Keratinocyte (primary cell): ENCODE data around the gene RBPJ. TPM values are rescaled to one million over a fixed set of nuclear protein-coding genes. Genes with fewer than 3 reads are reported as not detected.

Source experiments
- DNase-seq: peaks from one replicate; pipeline ENCODE4 v3.0.0-alpha.2; 2011; ENCODE audit warnings: low read depth, missing footprints, low spot score
- FAIRE-seq: peaks from 2 replicates; lab custom pipeline; 2011; peaks lifted over from hg19 to GRCh38; lab: Jason Lieb, UNC
- H2AFZ ChIP-seq: 2 replicates; pipeline ENCODE4 v1.6.0; 2012; ENCODE audit warnings: low read length, control low read depth, inconsistent platforms; ENCODE audit not compliant: control insufficient read depth
- H3K27ac ChIP-seq: 2 replicates; pipeline ENCODE4 v1.5.1; 2011; ENCODE audit warnings: low read length; ENCODE audit not compliant: control insufficient read depth, insufficient read depth
- H3K27me3 ChIP-seq: 3 replicates; pipeline ENCODE4 v1.6.0; 2011; ENCODE audit warnings: low read length; ENCODE audit not compliant: control insufficient read depth, insufficient read depth; ENCODE audit errors: extremely low read depth
- H3K36me3 ChIP-seq, 2 experiments: 2 replicates in 1 of 2; 3 replicates in 1 of 2; pipeline ENCODE4 v1.5.1; 2011; ENCODE audit warnings: low read length in 2 of 2, mild to moderate bottlenecking in 1 of 2; ENCODE audit not compliant: control insufficient read depth in 2 of 2, insufficient read depth in 2 of 2; ENCODE audit errors: extremely low read depth in 1 of 2
- H3K4me1 ChIP-seq: 3 replicates; pipeline ENCODE4 v1.5.1; 2011; ENCODE audit warnings: low read length; ENCODE audit not compliant: control insufficient read depth, insufficient read depth; ENCODE audit errors: extremely low read depth
- H3K4me2 ChIP-seq: 3 replicates; pipeline ENCODE4 v1.6.0; 2011; ENCODE audit warnings: low read depth, low read length; ENCODE audit not compliant: control insufficient read depth, insufficient read depth; ENCODE audit errors: extremely low read depth
- H3K4me3 ChIP-seq, 3 experiments: fragments of 200-600 bp in 1 of 3; sonication (generic) in 1 of 3; 2 replicates in 2 of 3; 3 replicates in 1 of 3; pipeline ENCODE4 v1.5.1; 2011 to 2016; ENCODE audit warnings: low read length in 3 of 3, mild to moderate bottlenecking in 3 of 3, control low read depth in 2 of 3, inconsistent platforms in 1 of 3, low read depth in 1 of 3, mixed read lengths in 1 of 3, mixed run types in 1 of 3, moderate library complexity in 1 of 3; ENCODE audit not compliant: control insufficient read depth in 2 of 3, insufficient read depth in 2 of 3; ENCODE audit errors: extremely low read depth in 1 of 3
- H3K79me2 ChIP-seq: 2 replicates; pipeline ENCODE4 v1.6.0; 2012; ENCODE audit warnings: low read length; ENCODE audit not compliant: control insufficient read depth, insufficient read depth
- H3K9ac ChIP-seq: 3 replicates; pipeline ENCODE4 v1.6.0; 2011; ENCODE audit warnings: low read length; ENCODE audit not compliant: control insufficient read depth, insufficient read depth; ENCODE audit errors: extremely low read depth
- H3K9me1 ChIP-seq: 3 replicates; pipeline ENCODE4 v1.6.0; 2011; ENCODE audit warnings: low read length; ENCODE audit not compliant: control insufficient read depth, insufficient read depth; ENCODE audit errors: extremely low read depth
- H3K9me3 ChIP-seq: 2 replicates; pipeline ENCODE4 v1.5.1; 2012; ENCODE audit warnings: low read depth, low read length; ENCODE audit not compliant: control insufficient read depth
- H4K20me1 ChIP-seq: 3 replicates; pipeline ENCODE4 v1.6.0; 2011; ENCODE audit warnings: low read length; ENCODE audit not compliant: control insufficient read depth, insufficient read depth; ENCODE audit errors: extremely low read depth
- EZH2 ChIP-seq: IDR thresholded peaks from one replicate; pipeline ENCODE4 v1.6.1; 2012; ENCODE audit warnings: inconsistent platforms, mild to moderate bottlenecking, low read length, moderate library complexity
- dilution Hi-C: fragments of 300-500 bp; cut with MboI; formaldehyde crosslinking; loops from one replicate; pipeline ENCODE4 v1.7.0; 2020; ENCODE audit warnings: low sequenced_read_pairs; ENCODE audit not compliant: extremely low pct_ligation_motif_present
- polyA plus RNA-seq, 5 experiments: library from polyadenylated mRNA; depleted of rRNA in 3 of 5; stranded (reverse) in 3 of 5; stranded (forward) in 1 of 5; unstranded in 1 of 5; fragments of >200 nt; gene quantifications; 1 replicate in 1 of 5; 2 replicates in 3 of 5; 3 replicates in 1 of 5; pipeline versions ENCODE4 v1.2.1 to v1.2.3, GENCODE V29; 2011 to 2012; ENCODE audit warnings: missing spikeins in 2 of 5, low read depth in 1 of 5, low replicate concordance in 1 of 5
- TF ChIP-seq, protein P1 (sequence below), 3 experiments: IDR thresholded peaks in 1 of 3; conservative IDR thresholded peaks in 1 of 3; optimal IDR thresholded peaks in 1 of 3; 2 replicates in 2 of 3; 3 replicates in 1 of 3; pipeline versions ENCODE3 to v1.5.1; 2011; ENCODE audit warnings: low read length in 3 of 3, mild to moderate bottlenecking in 3 of 3, moderate library complexity in 2 of 3, control low read depth in 1 of 3, inconsistent platforms in 1 of 3; ENCODE audit not compliant: insufficient read depth in 2 of 3; ENCODE audit errors: extremely low read depth in 1 of 3

Gene RBPJ
- polyA plus RNA-seq, 1 donor (not counting 4 experiments of a cell fraction or from before 2014, with no cell fraction given), result 38.0 TPM

DNA sequence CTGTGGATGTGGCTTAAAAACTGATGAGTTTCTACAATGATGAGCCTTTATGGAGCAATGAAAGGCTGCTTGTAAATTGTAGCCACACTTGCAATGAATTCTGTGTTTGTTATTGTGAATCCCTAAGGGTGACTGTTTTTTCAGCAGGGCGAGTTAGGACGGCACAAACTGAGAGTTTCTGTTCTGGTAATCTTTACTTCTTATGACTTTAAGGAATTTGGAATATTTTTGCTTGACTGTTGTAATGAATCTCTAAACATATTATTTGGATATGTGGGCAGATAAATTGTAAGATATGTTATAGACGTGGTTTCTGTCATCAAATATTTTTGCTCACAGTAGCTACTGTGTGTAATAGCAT is 22.2 kb downstream of the RBPJ start:
- peak overlapping the region; percentile 75 for H3K27ac ChIP-seq
- DNase-seq (no peak), FAIRE-seq (no peak)
- no peaks in the 10 kb centered on the region for H3K9me1 ChIP-seq
- peak overlapping the region; percentile 43 for H3K4me2 ChIP-seq
- TF ChIP-seq EZH2, result no peak
- TF ChIP-seq, protein P1, sequence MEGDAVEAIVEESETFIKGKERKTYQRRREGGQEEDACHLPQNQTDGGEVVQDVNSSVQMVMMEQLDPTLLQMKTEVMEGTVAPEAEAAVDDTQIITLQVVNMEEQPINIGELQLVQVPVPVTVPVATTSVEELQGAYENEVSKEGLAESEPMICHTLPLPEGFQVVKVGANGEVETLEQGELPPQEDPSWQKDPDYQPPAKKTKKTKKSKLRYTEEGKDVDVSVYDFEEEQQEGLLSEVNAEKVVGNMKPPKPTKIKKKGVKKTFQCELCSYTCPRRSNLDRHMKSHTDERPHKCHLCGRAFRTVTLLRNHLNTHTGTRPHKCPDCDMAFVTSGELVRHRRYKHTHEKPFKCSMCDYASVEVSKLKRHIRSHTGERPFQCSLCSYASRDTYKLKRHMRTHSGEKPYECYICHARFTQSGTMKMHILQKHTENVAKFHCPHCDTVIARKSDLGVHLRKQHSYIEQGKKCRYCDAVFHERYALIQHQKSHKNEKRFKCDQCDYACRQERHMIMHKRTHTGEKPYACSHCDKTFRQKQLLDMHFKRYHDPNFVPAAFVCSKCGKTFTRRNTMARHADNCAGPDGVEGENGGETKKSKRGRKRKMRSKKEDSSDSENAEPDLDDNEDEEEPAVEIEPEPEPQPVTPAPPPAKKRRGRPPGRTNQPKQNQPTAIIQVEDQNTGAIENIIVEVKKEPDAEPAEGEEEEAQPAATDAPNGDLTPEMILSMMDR (optimal IDR thresholded peaks at IDR 0.05 in 1 of 3, IDR thresholded peaks at IDR 0.05 in 1 of 3, conservative IDR thresholded peaks at IDR 0.05 in 1 of 3; ENCODE audit: extremely low read depth in 1 of 3, insufficient read depth in 2 of 3, low read length in 3 of 3), result no peak
- no peaks in the 10 kb centered on the region for H3K27me3 ChIP-seq
- H3K4me3 ChIP-seq, result peak overlapping the region in 1 of 3 experiments; percentile 8
- dilution Hi-C loops, result no loop called here
- peaks cover 6% of the 10 kb centered on the region for H4K20me1 ChIP-seq
- H3K9me3 ChIP-seq, result no peaks in the 10 kb centered on the region
- H3K4me1 ChIP-seq, result peaks cover 22% of the 10 kb centered on the region
- peak overlapping the region; percentile 43 for H3K9ac ChIP-seq
- H2AFZ ChIP-seq, result no peak overlapping the region
- H3K36me3 ChIP-seq, result no peaks in the 10 kb centered on the region
- peaks cover 46% of the 10 kb centered on the region for H3K79me2 ChIP-seq

DNA sequence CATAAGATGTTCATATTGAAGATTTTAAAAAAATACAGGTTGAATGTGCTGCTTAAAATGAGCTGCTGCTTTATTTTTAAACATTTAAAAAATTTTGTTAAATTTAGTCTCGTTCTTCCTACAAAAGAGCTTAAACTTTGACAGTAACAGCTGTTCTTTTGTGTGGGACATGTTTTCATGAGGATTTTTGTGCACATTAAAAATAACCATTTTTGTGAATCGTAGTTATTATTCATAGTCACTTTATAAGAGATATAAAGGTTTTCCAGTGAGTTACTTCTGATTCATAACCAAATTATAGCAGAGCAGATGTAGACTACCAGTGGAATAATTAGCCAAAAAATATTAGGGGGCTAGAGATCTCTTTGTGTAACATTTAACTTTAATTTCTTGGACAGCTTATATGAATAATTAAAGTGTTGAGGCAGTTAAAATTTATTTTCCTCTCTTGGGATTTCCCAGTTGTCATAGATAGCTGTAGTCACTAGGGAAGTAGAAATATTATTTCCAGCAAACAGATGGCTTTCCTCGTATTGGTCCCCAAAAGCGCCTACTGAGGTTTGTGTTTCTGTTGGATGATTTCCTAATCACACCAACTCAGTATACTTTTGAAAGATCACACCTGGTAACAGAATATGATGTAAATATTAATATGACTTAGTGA is 24.2 kb downstream of the RBPJ start:
- peaks cover 22% of the 10 kb centered on the region for H3K4me1 ChIP-seq
- H3K4me3 ChIP-seq, result no peak overlapping the region
- peaks cover 6% of the 10 kb centered on the region for H4K20me1 ChIP-seq
- H2AFZ ChIP-seq, result no peak overlapping the region
- H3K9me3 ChIP-seq, result no peaks in the 10 kb centered on the region
- no peak overlapping the region for H3K4me2 ChIP-seq
- H3K36me3 ChIP-seq, result no peaks in the 10 kb centered on the region
- no peaks in the 10 kb centered on the region for H3K27me3 ChIP-seq
- TF ChIP-seq EZH2, result no peak
- TF ChIP-seq, protein P1 (optimal IDR thresholded peaks at IDR 0.05 in 1 of 3, IDR thresholded peaks at IDR 0.05 in 1 of 3, conservative IDR thresholded peaks at IDR 0.05 in 1 of 3; ENCODE audit: extremely low read depth in 1 of 3, insufficient read depth in 2 of 3, low read length in 3 of 3), result no peak
- H3K9ac ChIP-seq, result no peak overlapping the region
- H3K9me1 ChIP-seq, result no peaks in the 10 kb centered on the region
- DNase-seq, result no peak
- dilution Hi-C loops, result no loop called here
- H3K27ac ChIP-seq, result no peak overlapping the region
- peaks cover 54% of the 10 kb centered on the region for H3K79me2 ChIP-seq
- FAIRE-seq, result no peak
